Measurements from ENCODE around the gene TNRC6C.

The TNRC6C gene

GRCh38 chr17:78142119-78142861, 183.8 kb downstream of the TNRC6C start (continued):
- TF ChIP-seq PBX3 (CRISPR knock-in tag; IDR thresholded peaks at IDR 0.05), result no peak
- no peak for TF ChIP-seq ZNF37A (tag by site-specific recombination; IDR thresholded peaks at IDR 0.05)
- TF ChIP-seq ZNF704 (tag by site-specific recombination; IDR thresholded peaks at IDR 0.05), result no peak
- no peak for TF ChIP-seq BCL6B (tag by site-specific recombination; IDR thresholded peaks at IDR 0.05)
- TF ChIP-seq TSHZ1 (tag by site-specific recombination; IDR thresholded peaks at IDR 0.05; ENCODE audit: borderline replicate concordance), result no peak
- no peak for TF ChIP-seq TRIM28 (IDR thresholded peaks at IDR 0.05; ENCODE audit: borderline replicate concordance, low read length)
- peak; percentile 99 for TF ChIP-seq ZNF449 (tag by site-specific recombination; IDR thresholded peaks at IDR 0.05)
- TF ChIP-seq ZNF350 (tag by site-specific recombination; IDR thresholded peaks at IDR 0.05), result no peak
- TF ChIP-seq KLF1 (tag by site-specific recombination; IDR thresholded peaks at IDR 0.05), result peak; percentile 31; the same call in 1 of the 2 replicates

GRCh38 chr17:78143214-78144146, 185.0 kb downstream of the TNRC6C start:
- Histone ChIP-seq H3K4me1 (ENCODE audit: control insufficient read depth, insufficient read depth, low read length) (peaks cover 4% of the 10 kb centered on the region), H3K36me3 (ENCODE audit: control insufficient read depth in 2 of 2, insufficient read depth in 1 of 2, low read length in 2 of 2) (no peaks in the 10 kb centered on the region), H3K27ac (ENCODE audit: extremely low read depth, low read depth, low read length) (no peak overlapping the region), H3K4me3 (ENCODE audit: low read depth, low read length) (no peak overlapping the region), H3K9me3 (ENCODE audit: control insufficient read depth, insufficient read depth, low read depth, low read length) (no peaks in the 10 kb centered on the region)
- CTCF ChIA-PET, result interaction anchor here (0.6 to 2.3 kb wide), 13 partner anchors 10 to 217 kb away, joined by 3 to 8 read pairs (median 4); partner anchors contain the start of gene TK1
- TF ChIP-seq SCRT2 (tag by site-specific recombination; IDR thresholded peaks at IDR 0.05) (no peak), GLIS2 (tag by site-specific recombination; IDR thresholded peaks at IDR 0.05) (0 out of 2 replicates have a peak, but pooled peaks have one; percentile 19), GLIS1 (tag by site-specific recombination; IDR thresholded peaks at IDR 0.05) (peak; percentile 85), ZSCAN5A (tag by site-specific recombination; IDR thresholded peaks at IDR 0.05) (no peak), ZIC2 (tag by site-specific recombination; IDR thresholded peaks at IDR 0.05) (peak; percentile 32; the same call in 1 of the 2 replicates)
- POLR2A ChIA-PET, result interaction anchor here (1.1 to 2.3 kb wide), 6 partner anchors 26 to 43 kb away, joined by 4 to 21 read pairs (median 9); partner anchors contain the start of genes AFMID and TK1

All from HEK293 (cell line).